BJ (cell line): ENCODE results near the gene PHF10. TPM values are rescaled to one million over a fixed set of nuclear protein-coding genes. Genes with fewer than 3 reads are reported as not detected.
"Not testable (repeated sequence)": the region's sequence is repeated elsewhere in the genome, so short reads cannot be mapped to it uniquely, and the experiment has no call there.

Experiments
- CTCF ChIA-PET: fragments of 350-600 bp; formaldehyde crosslinking; extraction: SDS; loops from one replicate; lab custom pipeline; 2021; ENCODE audit warnings: antibody characterized with exemption, inconsistent platforms; lab: Yijun Ruan, JAX
- POLR2A ChIA-PET: fragments of 300-600 bp; sonication (Branson Sonifier 250); formaldehyde crosslinking; extraction: SDS; loops from one replicate; lab custom pipeline; 2021; ENCODE audit warnings: antibody characterized with exemption; lab: Charles Lee
- DNase-seq: peaks from one replicate; pipeline ENCODE4 v3.0.0-alpha.2; 2011; ENCODE audit warnings: low read depth
- H3K27me3 ChIP-seq: 2 replicates; pipeline ENCODE4 v1.6.0; 2011; ENCODE audit warnings: low read length; ENCODE audit not compliant: control insufficient read depth, insufficient read depth
- H3K36me3 ChIP-seq: 2 replicates; pipeline ENCODE4 v1.5.1; 2011; ENCODE audit warnings: low read length; ENCODE audit not compliant: control insufficient read depth, insufficient read depth
- H3K4me3 ChIP-seq: 2 replicates; pipeline ENCODE4 v1.5.1; 2011; ENCODE audit warnings: low read depth, mild to moderate bottlenecking, control low read depth, low read length
- CTCF ChIP-seq: IDR thresholded peaks from 2 replicates; pipeline ENCODE4 v1.5.1; 2011; ENCODE audit warnings: low read depth, mild to moderate bottlenecking, control low read depth, inconsistent platforms, low read length, moderate library complexity; ENCODE audit not compliant: insufficient read depth
- polyA minus RNA-seq: library from RNA; depleted of rRNA, polyadenylated mRNA; stranded (reverse); fragments of >200 nt; gene quantifications from 2 replicates; pipeline ENCODE4 v1.2.3, GENCODE V29; 2011; rRNA and poly(A)+ RNA removed
- polyA plus RNA-seq: library from polyadenylated mRNA; depleted of rRNA; stranded (reverse); fragments of >200 nt; gene quantifications from 2 replicates; pipeline ENCODE4 v1.2.3, GENCODE V29; 2011; rRNA removed

Gene PHF10
- polyA plus RNA-seq (9.8 and 20.4 TPM in 2 replicates), polyA minus RNA-seq (5.0 and 6.9 TPM in 2 replicates)

GRCh38 chr6:169724494-169725124, at the start of gene PHF10:
PHF10 (minus strand) TSS chr6:169724500; CDS start chr6:169723931, 569 bp downstream.
- Histone ChIP-seq H3K36me3 (no peaks in the 10 kb centered on the region), H3K27me3 (no peaks in the 10 kb centered on the region), H3K4me3 (peak within 1 kb of the TSS; percentile 75)
- CTCF ChIA-PET: interaction anchor here (0.6 kb wide), 2 partner anchors 70 to 806 kb away, joined by 3 read pairs; no protein-coding TSS in a partner anchor
- POLR2A ChIA-PET: interaction anchor here (0.6 kb wide), 1 partner anchor 14 kb away, joined by 3 read pairs; no protein-coding TSS in a partner anchor
- no peak for TF ChIP-seq CTCF
- no peak for DNase-seq

GRCh38 chr6:169766921-169767736, 42.8 kb upstream of the PHF10 start:
- Histone ChIP-seq H3K4me3 (no peak overlapping the region), H3K36me3 (peaks cover 5% of the 10 kb centered on the region), H3K27me3 (no peaks in the 10 kb centered on the region)
- no peak for TF ChIP-seq CTCF
- DNase-seq: no peak
- ChIA-PET POLR2A (no interaction called here), CTCF (interaction anchor here (1.1 kb wide), 1 partner anchor 24 kb away, joined by 6 read pairs; no protein-coding TSS in a partner anchor)

GRCh38 chr6:169766232-169766631, 41.9 kb upstream of the PHF10 start:
- H3K36me3 ChIP-seq: peaks cover 5% of the 10 kb centered on the region
- no peak for TF ChIP-seq CTCF
- POLR2A ChIA-PET: no interaction called here
- H3K4me3 ChIP-seq: no peak overlapping the region
- no peaks in the 10 kb centered on the region for H3K27me3 ChIP-seq
- no peak for DNase-seq
- CTCF ChIA-PET: interaction anchor here (1.1 to 1.4 kb wide), 2 partner anchors 11 to 24 kb away, joined by 3 to 6 read pairs; no protein-coding TSS in a partner anchor

- CTCF ChIA-PET: interaction anchor here (1.4 kb wide), 1 partner anchor 11 kb away, joined by 3 read pairs; no protein-coding TSS in a partner anchor
- H3K27me3 ChIP-seq, H3K4me3 ChIP-seq, DNase-seq, H3K36me3 ChIP-seq, POLR2A ChIA-PET: not testable (repeated sequence)
Measured at GRCh38 chr6:169765789-169766188, 41.5 kb upstream of the PHF10 start.

- ChIA-PET POLR2A (no interaction called here), CTCF (no interaction called here)
- no peaks in the 10 kb centered on the region for H3K27me3 ChIP-seq
- no peak for TF ChIP-seq CTCF
- peaks cover 5% of the 10 kb centered on the region for H3K36me3 ChIP-seq
- DNase-seq: no peak
- no peak overlapping the region for H3K4me3 ChIP-seq
Measured at GRCh38 chr6:169763881-169764280, 39.6 kb upstream of the PHF10 start.
